Endodermal cell (in vitro differentiated cells): ENCODE results near the gene GFPT2. TPM values are rescaled to one million over a fixed set of nuclear protein-coding genes. Genes with fewer than 3 reads are reported as not detected.

ENCODE experiments used
- DNase-seq: peaks from one replicate; pipeline ENCODE4 v3.0.0-alpha.2; 2017
- H3K27ac ChIP-seq: 2 replicates; pipeline ENCODE4 v1.5.1; 2013; ENCODE audit warnings: mild to moderate bottlenecking, low read depth, low read length, moderate library complexity
- H3K27me3 ChIP-seq: 2 replicates; pipeline ENCODE4 v1.6.1; 2013; ENCODE audit warnings: mild to moderate bottlenecking, low read length, moderate library complexity; ENCODE audit not compliant: insufficient read depth, control insufficient read depth, poor library complexity, severe bottlenecking
- H3K36me3 ChIP-seq: 2 replicates; pipeline ENCODE4 v1.7.0; 2013; ENCODE audit warnings: mild to moderate bottlenecking, low read length, moderate library complexity; ENCODE audit not compliant: control insufficient read depth, insufficient read depth
- H3K4me1 ChIP-seq: one replicate; pipeline ENCODE4 v1.7.0; 2013; ENCODE audit warnings: low read length; ENCODE audit not compliant: control insufficient read depth, insufficient read depth
- H3K4me3 ChIP-seq: 2 replicates; pipeline ENCODE4 v1.5.1; 2013; ENCODE audit warnings: mild to moderate bottlenecking, low read length, moderate library complexity
- H3K9ac ChIP-seq: 2 replicates; pipeline ENCODE4 v1.6.1; 2013; ENCODE audit warnings: mild to moderate bottlenecking, low read length, moderate library complexity; ENCODE audit not compliant: poor library complexity, severe bottlenecking; ENCODE audit errors: extremely low read depth
- H3K9me3 ChIP-seq: 2 replicates; pipeline ENCODE4 v1.6.1; 2013; ENCODE audit warnings: mild to moderate bottlenecking, low read length, moderate library complexity; ENCODE audit not compliant: control insufficient read depth
- H3K27ac Mint-ChIP-seq: 2 replicates; pipeline ENCODE4 v1.8.0; 2020; ENCODE audit warnings: mixed read lengths
- H3K27me3 Mint-ChIP-seq: 2 replicates; pipeline ENCODE4 v1.8.0; 2021; ENCODE audit warnings: mild to moderate bottlenecking, mixed read lengths; ENCODE audit not compliant: insufficient read depth
- H3K36me3 Mint-ChIP-seq: 2 replicates; pipeline ENCODE4 v1.8.0; 2020; ENCODE audit warnings: low read depth, mixed read lengths
- H3K4me1 Mint-ChIP-seq: 2 replicates; pipeline ENCODE4 v1.8.0; 2020; ENCODE audit warnings: mixed read lengths
- H3K4me3 Mint-ChIP-seq: 2 replicates; pipeline ENCODE4 v1.8.0; 2020; ENCODE audit warnings: mild to moderate bottlenecking, moderate library complexity, mixed read lengths
- H3K9me3 Mint-ChIP-seq: 2 replicates; pipeline ENCODE4 v1.8.0; 2020; ENCODE audit warnings: mild to moderate bottlenecking, mixed read lengths
- WGBS, 2 experiments: methylation state at CpG; one replicate each; pipeline versions ENCODE4 v1.1.5 to v1.1.7; 2013; ENCODE audit warnings: missing lambda C conversion rate in 2 of 2, mixed read lengths in 1 of 2; ENCODE audit not compliant: insufficient coverage in 1 of 2, insufficient read length in 1 of 2; 5-methylcytosine and 5-hydroxymethylcytosine counted together
- total RNA-seq, 2 donors: library from RNA; stranded (reverse); fragmentation: NEBNext Ultra II Directional in 1 of 2; extraction: Animal tissue kit (Norgen Biotek cat#: 25700) in 1 of 2; gene quantifications; 2 replicates in 1 of 2; 3 replicates in 1 of 2; pipeline ENCODE4 v1.2.1, GENCODE V29; 2021
- TF ChIP-seq, protein P1 (sequence below): fragments of 200-600 bp; sonication (generic); conservative IDR thresholded peaks from 2 replicates; pipeline ENCODE4 v1.5.0; 2021; ENCODE audit warnings: antibody characterized with exemption, mild to moderate bottlenecking

Gene GFPT2
- total RNA-seq, 2 donors from 2014 or later: 19.5 to 37.3 TPM

DNA sequence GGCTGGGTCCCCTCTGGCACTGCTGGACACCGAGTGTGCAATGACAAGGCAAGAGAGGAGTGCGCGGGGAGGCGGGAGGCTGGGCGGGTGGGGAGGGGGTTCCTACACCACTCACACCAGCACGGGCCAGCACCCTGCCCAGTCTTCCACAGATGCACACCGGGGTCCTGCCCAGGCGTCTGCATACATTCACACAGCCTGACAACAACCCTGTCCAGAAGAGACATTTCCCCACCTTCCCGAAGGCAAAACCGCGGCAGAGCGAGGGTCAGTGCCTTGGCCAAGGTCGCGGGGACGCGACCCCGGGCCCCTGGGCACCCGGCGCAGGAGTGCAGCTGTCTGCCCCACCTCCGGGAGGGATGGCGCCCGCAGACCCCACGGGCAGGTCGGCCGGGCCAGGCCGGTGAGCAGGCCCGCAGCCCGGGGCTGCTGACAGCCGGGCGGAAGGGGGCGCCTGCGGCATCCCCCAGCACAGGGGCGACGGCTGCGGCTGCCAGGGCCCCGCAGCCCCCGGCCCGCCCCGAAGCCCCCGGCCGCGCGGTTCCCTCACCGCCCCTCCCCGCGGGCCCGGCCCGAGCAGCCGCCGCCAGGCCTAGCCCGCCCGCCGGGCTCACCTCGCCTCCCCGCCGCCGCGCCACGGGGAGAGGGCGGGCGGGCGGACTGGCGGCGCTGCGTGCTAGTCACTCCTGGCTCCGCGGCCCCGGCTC is 61.7 kb downstream of the GFPT2 start:
- DNase-seq: peak; percentile 68
- peak overlapping the region; percentile 87 for H3K4me3 Mint-ChIP-seq
- peaks cover 34% of the 10 kb centered on the region for H3K36me3 Mint-ChIP-seq
- H3K9ac ChIP-seq: peak overlapping the region; percentile 30
- H3K27me3 Mint-ChIP-seq: no peaks in the 10 kb centered on the region
- TF ChIP-seq, protein P1, sequence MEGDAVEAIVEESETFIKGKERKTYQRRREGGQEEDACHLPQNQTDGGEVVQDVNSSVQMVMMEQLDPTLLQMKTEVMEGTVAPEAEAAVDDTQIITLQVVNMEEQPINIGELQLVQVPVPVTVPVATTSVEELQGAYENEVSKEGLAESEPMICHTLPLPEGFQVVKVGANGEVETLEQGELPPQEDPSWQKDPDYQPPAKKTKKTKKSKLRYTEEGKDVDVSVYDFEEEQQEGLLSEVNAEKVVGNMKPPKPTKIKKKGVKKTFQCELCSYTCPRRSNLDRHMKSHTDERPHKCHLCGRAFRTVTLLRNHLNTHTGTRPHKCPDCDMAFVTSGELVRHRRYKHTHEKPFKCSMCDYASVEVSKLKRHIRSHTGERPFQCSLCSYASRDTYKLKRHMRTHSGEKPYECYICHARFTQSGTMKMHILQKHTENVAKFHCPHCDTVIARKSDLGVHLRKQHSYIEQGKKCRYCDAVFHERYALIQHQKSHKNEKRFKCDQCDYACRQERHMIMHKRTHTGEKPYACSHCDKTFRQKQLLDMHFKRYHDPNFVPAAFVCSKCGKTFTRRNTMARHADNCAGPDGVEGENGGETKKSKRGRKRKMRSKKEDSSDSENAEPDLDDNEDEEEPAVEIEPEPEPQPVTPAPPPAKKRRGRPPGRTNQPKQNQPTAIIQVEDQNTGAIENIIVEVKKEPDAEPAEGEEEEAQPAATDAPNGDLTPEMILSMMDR: peak; percentile 40
- 0% methylated on average over 5 to 68 of the region's 68 CpGs for WGBS, 2 experiments
- H3K9me3 Mint-ChIP-seq: no peaks in the 10 kb centered on the region
- no peaks in the 10 kb centered on the region for H3K27me3 ChIP-seq
- H3K36me3 ChIP-seq: peaks cover 21% of the 10 kb centered on the region
- H3K4me1 Mint-ChIP-seq: peaks cover 39% of the 10 kb centered on the region
- H3K27ac Mint-ChIP-seq: peak overlapping the region; percentile 73
- peaks cover 6% of the 10 kb centered on the region for H3K9me3 ChIP-seq
- no peak overlapping the region for H3K27ac ChIP-seq
- H3K4me3 ChIP-seq: peak overlapping the region; percentile 86
- no peaks in the 10 kb centered on the region for H3K4me1 ChIP-seq

DNA sequence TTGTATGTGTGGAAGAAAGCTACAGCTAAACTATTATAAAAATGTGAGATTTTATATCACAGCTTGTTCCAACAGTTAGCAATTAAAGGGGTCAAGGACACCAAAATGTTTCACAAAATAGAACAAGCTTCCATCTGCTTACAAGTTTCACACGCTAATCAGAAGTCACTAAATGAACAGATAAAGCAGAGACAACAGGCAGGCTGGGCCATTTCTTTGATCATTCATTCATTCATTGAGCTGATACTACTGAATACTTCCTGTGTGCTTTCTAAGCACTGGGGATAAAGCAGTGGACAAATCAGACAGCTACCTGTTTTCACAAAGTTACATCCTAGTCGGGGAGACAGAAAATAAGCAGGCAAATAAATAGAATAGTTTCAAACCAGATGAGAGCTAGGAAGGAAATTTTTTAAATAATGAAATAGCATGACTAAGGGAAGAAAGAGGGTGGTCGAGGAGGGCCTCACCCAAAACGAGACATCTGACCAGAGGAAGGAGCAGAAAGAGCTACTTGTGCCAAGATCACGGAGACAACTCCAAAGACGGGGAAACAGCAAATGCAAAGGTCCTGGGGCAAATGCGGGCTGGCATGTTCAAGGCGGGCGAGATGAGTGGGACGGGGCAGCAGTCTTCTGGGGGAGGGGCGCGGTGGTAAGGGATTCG is 62.4 kb downstream of the GFPT2 start:
- Mint-ChIP-seq H3K4me1 (peaks cover 39% of the 10 kb centered on the region), H3K4me3 (peak overlapping the region; percentile 87), H3K36me3 (peaks cover 32% of the 10 kb centered on the region), H3K27ac (peak overlapping the region; percentile 73), H3K27me3 (no peaks in the 10 kb centered on the region), H3K9me3 (no peaks in the 10 kb centered on the region)
- Histone ChIP-seq H3K9me3 (peaks cover 8% of the 10 kb centered on the region), H3K27me3 (no peaks in the 10 kb centered on the region), H3K36me3 (peaks cover 22% of the 10 kb centered on the region), H3K27ac (no peak overlapping the region), H3K4me3 (peak overlapping the region; percentile 86), H3K4me1 (no peaks in the 10 kb centered on the region), H3K9ac (no peak overlapping the region)
- no peak for DNase-seq
- TF ChIP-seq, protein P1: no peak
- 40 to 61% methylated on average over 6 to 13 of the region's 13 CpGs for WGBS, 2 experiments

DNA sequence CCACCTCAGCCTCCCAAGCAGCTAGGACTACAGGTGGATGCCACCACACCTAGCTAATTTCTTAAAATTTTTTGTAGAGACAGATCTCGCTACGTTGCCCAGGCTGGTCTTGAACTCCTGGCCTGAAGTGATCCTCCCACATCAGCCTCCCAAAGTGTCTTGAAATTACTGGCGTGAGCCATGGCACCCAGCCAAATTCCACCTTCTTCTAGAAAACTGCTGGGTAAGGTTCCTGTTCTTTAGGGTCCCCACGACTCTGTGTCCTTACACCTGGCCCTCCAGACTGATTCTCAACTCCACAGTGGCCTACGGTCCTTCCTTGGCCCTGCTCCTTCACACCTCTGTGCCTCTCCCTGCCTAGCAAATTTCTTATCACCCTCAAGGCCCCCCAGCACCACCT is 63.2 kb downstream of the GFPT2 start:
- TF ChIP-seq, protein P1: no peak
- peak overlapping the region; percentile 86 for H3K4me3 ChIP-seq
- H3K9ac ChIP-seq: no peak overlapping the region
- H3K4me1 ChIP-seq: no peaks in the 10 kb centered on the region
- WGBS, 2 experiments: 86 to 97% methylated on average over 5 of the region's 5 CpGs
- H3K27ac ChIP-seq: no peak overlapping the region
- DNase-seq: no peak
- no peaks in the 10 kb centered on the region for H3K9me3 Mint-ChIP-seq
- H3K27ac Mint-ChIP-seq: no peak overlapping the region
- peaks cover 8% of the 10 kb centered on the region for H3K9me3 ChIP-seq
- peaks cover 34% of the 10 kb centered on the region for H3K36me3 Mint-ChIP-seq
- H3K27me3 Mint-ChIP-seq: no peaks in the 10 kb centered on the region
- peaks cover 27% of the 10 kb centered on the region for H3K36me3 ChIP-seq
- peak overlapping the region; percentile 87 for H3K4me3 Mint-ChIP-seq
- H3K27me3 ChIP-seq: no peaks in the 10 kb centered on the region
- peaks cover 44% of the 10 kb centered on the region for H3K4me1 Mint-ChIP-seq
